ENCODE measurements around the gene SNORC. TPM values are rescaled to one million over a fixed set of nuclear protein-coding genes. Genes with fewer than 3 reads are reported as not detected.
A peak's percentile ranks its signal among the peaks of the same experiment; 100 is the strongest.

SNORC gene
- total and polyA plus RNA-seq, 2 of the 13 experiments (the other 11 are each of a cell fraction or from before 2014, with no cell fraction given): 59.1 to 86.1 TPM

GRCh38 chr2:232873909-232874641 is 4.0 kb downstream of the SNORC start (continued):
- TF ChIP-seq HNF4G (IDR thresholded peaks at IDR 0.05; ENCODE audit: borderline replicate concordance, low read depth, low read length) (peak; percentile 84), HNF4G (CRISPR knock-in tag; IDR thresholded peaks at IDR 0.05; ENCODE audit: borderline replicate concordance, low read depth) (no peak), IKZF1 (IDR thresholded peaks at IDR 0.05) (no peak), MTF2 (CRISPR knock-in tag; IDR thresholded peaks at IDR 0.05; ENCODE audit: borderline replicate concordance) (no peak), ZNF597 (CRISPR knock-in tag; IDR thresholded peaks at IDR 0.05) (no peak), MED8 (CRISPR knock-in tag; IDR thresholded peaks at IDR 0.05; ENCODE audit: insufficient replicate concordance) (no peak), MIER3 (CRISPR knock-in tag; IDR thresholded peaks at IDR 0.05; ENCODE audit: borderline replicate concordance) (no peak; the same call in 1 of the 2 replicates), NR2F6 (IDR thresholded peaks at IDR 0.05) (no peak), NR2F6 (CRISPR knock-in tag; IDR thresholded peaks at IDR 0.05) (0 out of 2 replicates have a peak, but pooled peaks have one; percentile 14), REPIN1 (CRISPR knock-in tag; IDR thresholded peaks at IDR 0.05; ENCODE audit: borderline replicate concordance, low read depth) (peak; percentile 14; the same call in 1 of the 2 replicates), ELF1 (CRISPR knock-in tag; IDR thresholded peaks at IDR 0.05) (peak; percentile 89), ZMAT3 (CRISPR knock-in tag; conservative IDR thresholded peaks at IDR 0.05) (no peak), ZNF512B (CRISPR knock-in tag; IDR thresholded peaks at IDR 0.05; ENCODE audit: borderline replicate concordance) (0 out of 2 replicates have a peak, but pooled peaks have one; percentile 5), ZNF614 (CRISPR knock-in tag; IDR thresholded peaks at IDR 0.05; ENCODE audit: borderline replicate concordance) (0 out of 2 replicates have a peak, but pooled peaks have one; percentile 54), ZNF607 (CRISPR knock-in tag; IDR thresholded peaks at IDR 0.05; ENCODE audit: borderline replicate concordance) (no peak), TCF7 (IDR thresholded peaks at IDR 0.05; ENCODE audit: low read depth) (no peak), HMGXB4 (CRISPR knock-in tag; IDR thresholded peaks at IDR 0.05; ENCODE audit: borderline replicate concordance in 1 of 2, low read depth in 1 of 2) (0 out of 4 replicates have a peak, but pooled peaks of 1 of the 2 experiments have one; percentile 20), FOXO1 (CRISPR knock-in tag; IDR thresholded peaks at IDR 0.05) (no peak), ZNF776 (CRISPR knock-in tag; IDR thresholded peaks at IDR 0.05) (no peak), MXD4 (CRISPR knock-in tag; IDR thresholded peaks at IDR 0.05) (peak; percentile 19; the same call in 1 of the 2 replicates), ZBTB34 (CRISPR knock-in tag; IDR thresholded peaks at IDR 0.05) (peak; percentile 77; the same call in 1 of the 2 replicates), ZSCAN31 (CRISPR knock-in tag; IDR thresholded peaks at IDR 0.05; ENCODE audit: low read depth) (0 out of 2 replicates have a peak, but pooled peaks have one; percentile 16), KMT2A (CRISPR knock-in tag; IDR thresholded peaks at IDR 0.05) (0 out of 2 replicates have a peak, but pooled peaks have one; percentile 20)
